Activated CD4-positive, CD25-positive, alpha-beta regulatory T cell (primary cell): Measurements from ENCODE around the gene SLC8B1.

ENCODE experiments used
- DNase-seq, 4 experiments: peaks; one replicate each; lab custom pipeline; 2025; lab: John Stamatoyannopoulos, UW

SLC8B1 gene

DNA sequence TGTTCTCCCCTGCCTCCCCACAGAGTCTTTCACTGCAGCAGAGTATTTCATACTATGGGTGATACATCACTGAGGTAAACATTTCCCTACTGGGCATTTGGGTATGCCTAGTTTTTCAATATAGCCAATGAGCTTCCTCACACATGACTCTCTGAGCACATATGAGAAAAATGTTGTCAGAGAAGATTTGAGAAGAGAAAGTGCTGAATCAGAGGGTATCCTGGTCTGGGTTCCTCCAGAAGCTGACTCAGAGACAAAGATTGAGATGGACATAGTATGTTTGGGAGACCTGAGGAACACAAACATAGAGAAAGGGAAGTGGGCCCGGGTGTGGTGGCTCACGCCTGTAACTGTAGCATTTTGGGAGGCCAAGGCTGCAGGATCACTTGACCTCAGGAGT lies 12.6 kb downstream of the SLC8B1 start:
- no peak for DNase-seq

DNA sequence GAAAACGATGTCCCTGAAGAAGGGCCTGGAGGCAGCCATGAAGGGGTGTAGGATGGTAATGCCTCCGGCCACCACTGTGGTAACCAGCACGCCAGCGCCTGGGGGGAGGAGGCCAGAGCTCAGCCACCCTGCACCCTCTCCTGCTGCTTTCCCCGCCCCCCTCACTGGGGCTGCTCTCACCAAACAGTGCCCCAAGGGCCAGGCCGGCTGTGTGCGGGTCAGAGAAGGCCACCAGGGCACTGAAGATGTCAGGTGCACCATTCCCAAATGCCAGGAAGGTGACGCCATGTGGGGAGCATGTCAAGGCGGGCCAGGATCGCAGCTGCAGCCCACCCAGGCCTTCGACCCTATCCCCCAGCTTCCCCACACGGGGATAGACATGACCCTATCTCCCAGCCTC lies 14.5 kb downstream of the SLC8B1 start:
- DNase-seq: no peak

GRCh38 chr12:113318900-113319628 lies 15.8 kb downstream of the SLC8B1 start:
- DNase-seq: no peak

DNA sequence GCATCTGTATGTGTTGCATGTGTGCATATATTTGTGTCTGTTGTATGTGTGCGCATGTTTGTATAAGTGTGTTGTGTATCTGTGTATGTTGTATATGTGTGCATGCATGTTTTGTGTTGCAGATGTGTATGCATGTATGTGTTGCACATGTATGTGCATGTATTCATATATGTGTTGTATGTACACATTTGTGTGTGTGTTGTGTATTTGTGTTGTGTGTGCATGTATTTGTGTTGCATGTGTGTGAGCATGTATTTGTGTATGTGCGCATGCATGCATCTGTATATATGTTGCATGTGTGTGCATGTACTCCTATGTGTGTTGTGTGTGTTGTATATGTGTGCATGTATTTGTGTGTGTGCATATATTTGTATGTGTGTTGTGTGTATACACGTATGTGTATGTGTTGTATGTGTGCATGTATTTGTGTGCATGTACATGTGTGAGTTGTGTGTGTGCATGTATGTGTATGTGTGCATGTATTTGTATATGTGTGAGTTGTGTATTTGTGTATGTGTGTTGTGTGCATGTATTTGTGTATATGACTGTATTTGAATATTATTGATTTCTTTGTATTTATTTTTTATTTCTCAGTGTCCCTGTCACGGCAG lies 16.8 kb downstream of the SLC8B1 start:
- DNase-seq: no peak

GRCh38 chr12:113317122-113317521 lies 17.8 kb downstream of the SLC8B1 start:
- DNase-seq: no peak

DNA sequence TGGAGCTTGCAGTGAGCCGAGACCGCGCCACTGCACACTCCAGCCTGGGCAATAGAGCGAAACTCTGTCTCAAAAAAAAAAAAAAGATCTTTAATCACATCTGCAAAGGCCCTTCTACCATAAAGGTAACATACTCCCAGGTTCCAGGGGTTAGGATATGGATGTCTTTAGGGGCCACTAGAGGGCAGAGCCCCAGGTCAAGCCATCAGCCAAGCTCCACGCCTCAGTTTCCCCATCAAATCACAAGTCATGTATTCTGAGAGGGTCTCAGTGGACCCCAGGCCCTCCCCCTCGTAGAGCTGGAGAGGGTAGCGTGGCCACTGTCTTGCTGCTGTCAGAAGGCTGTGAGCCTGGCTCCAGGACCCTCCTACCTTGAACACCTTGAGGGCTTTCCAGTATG lies 18.8 kb downstream of the SLC8B1 start:
- no peak for DNase-seq

GRCh38 chr12:113315358-113315757 lies 19.6 kb downstream of the SLC8B1 start:
- no peak for DNase-seq

GRCh38 chr12:113314121-113314529 lies 20.8 kb downstream of the SLC8B1 start:
- no peak for DNase-seq

- DNase-seq: no peak
Measured at GRCh38 chr12:113310489-113310888, 24.4 kb downstream of the SLC8B1 start.

DNA sequence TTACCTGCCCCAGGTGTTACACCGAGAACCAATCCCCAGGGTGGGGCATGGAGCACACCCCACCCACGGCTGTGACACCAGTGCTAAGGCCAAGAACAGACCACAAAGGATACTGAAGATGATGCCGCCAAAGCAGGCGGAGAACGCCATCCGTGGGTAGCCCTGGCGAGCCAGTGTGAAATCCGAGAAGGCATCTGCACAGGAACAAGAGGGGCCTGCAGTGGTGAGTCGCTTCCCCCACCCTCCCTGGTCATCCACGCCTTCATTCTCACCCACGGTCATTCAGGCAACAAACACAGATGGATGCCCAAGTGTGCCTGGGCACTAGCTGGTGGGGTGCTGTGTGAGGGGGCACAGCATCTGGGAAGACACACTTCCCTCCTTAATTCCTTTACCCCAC lies 28.5 kb downstream of the SLC8B1 start:
- DNase-seq: no peak

DNA sequence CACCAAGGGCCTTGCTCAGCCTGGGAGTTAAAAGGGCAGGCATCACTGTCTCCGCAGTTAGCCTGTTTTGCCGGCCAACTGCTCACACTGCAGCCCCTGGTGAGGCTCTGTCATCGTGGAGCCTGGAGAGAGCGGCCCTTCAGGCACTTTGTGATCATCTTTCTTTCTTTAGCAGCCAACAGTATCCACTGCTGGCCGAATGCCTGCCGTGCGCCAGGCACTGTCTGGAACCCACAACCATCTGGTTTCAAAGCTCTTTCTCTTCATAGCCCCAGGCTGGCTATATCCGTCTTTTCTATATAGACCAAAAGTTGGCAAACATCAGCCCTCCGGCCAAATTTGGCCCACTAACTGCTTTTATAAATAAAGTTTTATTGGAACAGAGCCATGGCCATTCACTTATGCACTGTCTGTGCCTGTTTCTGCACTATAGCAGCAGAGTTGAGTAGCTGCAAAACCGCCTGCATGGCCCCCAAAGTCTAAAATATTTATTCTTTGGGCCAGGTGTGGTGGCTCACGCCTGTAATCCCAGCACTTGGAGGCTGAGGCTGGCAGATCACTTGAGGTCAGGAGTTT lies 29.5 kb downstream of the SLC8B1 start:
- DNase-seq: no peak

GRCh38 chr12:113302886-113303640 lies 31.8 kb downstream of the SLC8B1 start:
- no peak for DNase-seq

GRCh38 chr12:113302466-113302865 lies 32.4 kb downstream of the SLC8B1 start:
- no peak for DNase-seq

DNA sequence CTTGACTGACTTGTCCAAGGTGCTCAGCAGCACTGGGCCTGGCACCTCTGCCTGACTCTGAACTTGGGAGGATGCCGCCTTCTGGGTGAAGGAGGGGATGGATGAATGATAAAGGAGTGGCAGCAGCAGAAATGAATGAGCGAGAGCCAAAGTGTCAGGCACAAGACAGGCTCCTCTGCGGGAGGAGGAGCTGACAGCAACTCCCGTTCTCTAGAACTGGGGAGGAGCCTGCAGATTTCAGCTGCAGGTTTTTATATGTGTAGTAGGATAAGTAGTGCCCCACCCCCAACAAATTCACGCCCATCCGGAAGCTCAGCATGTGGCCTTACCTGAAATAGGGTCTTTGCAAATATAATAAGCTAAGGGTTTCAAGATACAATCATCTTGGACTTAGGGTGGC lies 33.1 kb downstream of the SLC8B1 start:
- DNase-seq: no peak

DNA sequence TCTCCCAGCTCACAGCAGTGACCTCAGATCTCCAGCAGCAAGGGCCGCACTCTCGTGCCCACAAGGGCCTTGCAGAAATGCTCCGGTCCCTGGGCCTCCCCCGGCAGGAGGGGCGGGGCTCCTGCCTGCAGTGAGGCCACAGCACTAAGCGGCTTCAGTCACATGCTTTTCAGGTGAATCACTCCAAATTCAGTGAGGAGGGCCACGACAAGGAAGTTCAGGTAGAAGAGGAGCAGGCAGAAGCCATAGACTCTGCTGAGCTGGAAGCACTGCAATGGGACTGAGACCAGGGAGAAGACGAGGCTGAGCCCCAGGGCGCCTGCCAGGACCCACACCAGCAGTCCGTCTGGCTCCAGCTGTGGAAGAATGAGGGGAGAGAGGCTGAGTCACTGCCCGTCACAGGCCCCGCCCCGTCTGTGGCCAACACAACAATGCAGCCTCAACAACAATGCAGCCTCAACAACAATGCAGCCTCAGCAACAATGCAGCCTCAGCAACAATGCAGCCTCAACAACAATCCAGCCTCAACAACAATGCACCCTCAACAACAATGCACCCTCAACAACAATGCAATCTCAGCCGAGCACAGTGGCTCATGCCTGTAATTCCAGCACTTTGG lies 35.2 kb downstream of the SLC8B1 start:
- DNase-seq: no peak

DNA sequence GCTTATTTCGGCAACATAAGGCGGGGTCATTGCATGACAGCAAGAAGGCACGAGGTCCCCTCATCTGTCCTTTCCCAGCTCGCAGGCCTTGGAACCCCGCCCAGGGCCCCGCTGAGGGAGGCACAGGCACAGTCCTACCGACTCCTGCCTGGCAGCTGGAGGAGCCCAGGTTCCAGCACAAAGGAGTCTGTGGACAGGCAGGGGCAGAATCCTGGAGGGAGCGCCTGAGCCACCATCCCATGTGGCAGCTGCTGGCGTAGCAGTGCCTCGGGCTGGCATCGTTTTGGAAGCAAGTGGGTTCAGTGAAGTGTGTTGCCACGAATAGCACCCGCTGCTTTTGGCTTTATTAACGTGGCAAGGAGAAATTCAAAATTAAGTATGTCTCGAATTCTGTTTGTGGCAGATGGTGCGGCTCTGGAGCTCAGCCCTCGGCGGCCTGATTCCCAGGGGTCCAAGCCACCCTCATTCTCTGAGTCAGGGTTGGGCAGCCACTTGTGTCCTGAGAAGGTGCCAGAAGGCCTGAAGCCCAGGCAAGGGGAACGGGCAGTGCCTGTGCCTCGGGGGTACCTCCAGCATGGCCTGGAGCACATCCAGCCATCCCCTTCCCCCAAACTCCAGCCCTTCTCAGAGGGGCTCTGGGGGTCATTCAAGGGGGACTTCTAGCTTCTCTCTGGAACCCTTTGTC lies 35.9 kb downstream of the SLC8B1 start:
- DNase-seq: no peak

DNA sequence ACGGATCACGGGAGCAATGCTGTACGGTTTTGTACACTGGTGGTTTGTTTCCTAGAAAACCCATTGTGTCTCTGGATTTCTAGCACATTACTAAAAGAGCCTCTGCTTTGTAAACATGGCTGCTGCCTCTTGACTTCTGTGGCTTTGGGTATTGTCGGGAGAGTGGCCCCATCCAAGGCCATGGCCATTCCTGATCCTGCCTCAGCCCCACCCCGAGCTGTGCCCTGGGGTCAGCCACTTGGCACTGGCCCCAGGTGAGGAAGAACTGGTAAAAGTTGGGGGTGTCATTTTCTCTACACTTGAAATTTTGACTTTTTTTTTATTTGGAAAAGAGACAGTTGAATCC lies 36.5 kb downstream of the SLC8B1 start:
- no peak for DNase-seq

DNA sequence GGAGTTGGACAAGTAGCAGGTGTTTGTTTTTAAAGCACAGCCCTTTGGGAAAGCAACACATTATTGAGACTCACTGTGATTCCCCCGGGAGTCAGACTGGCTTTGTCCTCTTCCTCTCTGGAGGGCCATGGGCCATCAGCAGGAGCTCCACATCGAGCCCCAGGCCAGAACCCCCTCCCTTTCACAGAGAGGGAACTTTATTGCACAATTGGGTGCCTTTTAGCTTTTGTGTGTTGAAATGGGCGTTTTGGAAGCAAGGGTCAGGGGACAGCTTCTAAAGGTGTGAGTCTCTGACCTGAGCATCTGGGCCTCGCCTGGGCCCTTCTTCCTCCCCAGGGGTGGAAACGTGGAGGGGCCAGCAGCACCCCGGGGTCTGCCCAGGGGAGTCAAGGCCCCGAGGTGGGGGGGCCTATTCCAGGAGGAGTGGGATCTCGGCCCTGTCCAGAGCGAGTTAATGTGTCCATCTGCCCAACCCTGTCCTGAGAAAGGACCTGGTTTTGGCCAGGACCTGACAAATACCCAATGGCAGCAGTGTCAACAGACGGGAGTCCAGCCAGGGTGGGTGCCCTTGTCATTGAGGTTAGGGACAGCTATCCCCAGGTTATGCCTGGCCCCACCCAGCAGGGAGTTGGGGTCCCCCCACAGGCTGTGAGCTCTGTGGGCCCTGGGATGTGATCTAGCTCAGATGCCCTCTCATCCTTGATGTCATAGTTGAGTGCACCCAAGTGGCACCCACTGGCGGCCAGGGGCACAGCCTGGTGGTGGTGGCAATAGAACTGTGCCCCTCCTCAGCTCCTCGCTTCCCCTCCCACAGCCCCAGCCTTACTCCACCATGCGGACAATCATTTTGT lies 37.1 kb downstream of the SLC8B1 start:
- no peak for DNase-seq

GRCh38 chr12:113297214-113297587 lies 37.7 kb downstream of the SLC8B1 start:
- DNase-seq: no peak

DNA sequence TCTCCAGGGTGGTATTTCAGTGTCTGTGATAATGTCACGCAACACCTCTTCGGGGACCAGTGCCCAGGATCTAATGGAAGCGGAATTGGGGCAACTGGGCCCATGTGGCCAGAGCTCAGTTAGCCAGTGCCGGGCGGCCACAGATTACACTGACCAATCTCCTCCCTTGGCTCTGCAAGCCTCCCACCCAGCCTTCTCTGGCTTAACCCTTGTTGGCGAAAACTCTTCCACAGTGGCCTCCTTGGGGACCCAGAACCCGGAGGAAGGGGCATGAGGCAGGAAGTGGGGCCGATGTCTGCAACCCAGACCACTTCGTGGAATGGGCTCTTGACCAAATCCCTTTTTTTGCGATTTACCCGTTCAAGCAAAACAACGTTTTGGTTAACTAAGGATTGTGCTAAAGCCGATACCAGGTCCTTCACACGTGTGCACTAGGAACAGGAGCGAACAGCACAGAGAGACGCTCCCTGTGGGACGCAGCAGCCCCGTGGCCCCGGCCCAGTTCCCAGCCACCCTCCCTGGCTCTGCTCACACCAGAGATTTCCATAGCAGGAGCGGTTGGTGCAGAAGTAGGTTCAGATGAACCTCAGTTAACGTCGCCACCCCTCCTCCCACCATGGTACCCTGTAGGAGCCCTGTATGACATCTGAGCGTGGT lies 38.2 kb downstream of the SLC8B1 start:
- no peak for DNase-seq
